Activated CD4-positive, alpha-beta T cell treated with anti-CD3 and anti-CD28 coated beads, Interleukin-2, amount 50 U/mL, for 1 hour (primary cell): ENCODE results near the gene PCDHA8.
"Not testable (repeated sequence)": the region's sequence is repeated elsewhere in the genome, so short reads cannot be mapped to it uniquely, and the experiment has no call there.

Source experiments
- DNase-seq: peaks from one replicate; pipeline ENCODE4 v3.0.0-alpha.2; 2020

PCDHA8 gene

GRCh38 chr5:140829511-140830501, 11.2 kb upstream of the PCDHA8 start:
- not testable (repeated sequence) for DNase-seq

DNA sequence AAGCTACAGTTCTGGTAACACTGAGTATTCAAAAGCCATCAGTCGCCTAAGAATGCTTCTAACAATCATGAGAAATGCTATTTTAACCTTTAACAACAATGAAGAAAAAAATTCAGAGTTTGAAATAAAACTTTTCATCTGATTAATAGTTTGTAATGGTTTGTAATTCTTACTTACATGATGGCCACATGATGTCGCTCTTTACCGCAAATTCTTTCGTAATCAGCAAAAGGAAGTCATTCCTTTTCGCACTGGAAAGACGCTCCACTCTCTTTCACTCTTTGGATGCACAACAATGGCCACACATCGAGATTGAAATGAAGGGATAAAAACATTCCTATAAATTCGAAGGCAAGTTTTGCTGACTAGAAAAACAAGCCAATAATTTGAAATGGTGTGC, 7.0 kb upstream of the PCDHA8 start, which contains the start of gene PCDHA7:
TSS of gene PCDHA7 (plus strand) at position 277 of the 400 bp plus-strand sequence. CDS start at position 392, 115 bp downstream.
- DNase-seq = no peak

- DNase-seq = not testable (repeated sequence)
Measured at GRCh38 chr5:140834439-140835008, 6.5 kb upstream of the PCDHA8 start.

DNA sequence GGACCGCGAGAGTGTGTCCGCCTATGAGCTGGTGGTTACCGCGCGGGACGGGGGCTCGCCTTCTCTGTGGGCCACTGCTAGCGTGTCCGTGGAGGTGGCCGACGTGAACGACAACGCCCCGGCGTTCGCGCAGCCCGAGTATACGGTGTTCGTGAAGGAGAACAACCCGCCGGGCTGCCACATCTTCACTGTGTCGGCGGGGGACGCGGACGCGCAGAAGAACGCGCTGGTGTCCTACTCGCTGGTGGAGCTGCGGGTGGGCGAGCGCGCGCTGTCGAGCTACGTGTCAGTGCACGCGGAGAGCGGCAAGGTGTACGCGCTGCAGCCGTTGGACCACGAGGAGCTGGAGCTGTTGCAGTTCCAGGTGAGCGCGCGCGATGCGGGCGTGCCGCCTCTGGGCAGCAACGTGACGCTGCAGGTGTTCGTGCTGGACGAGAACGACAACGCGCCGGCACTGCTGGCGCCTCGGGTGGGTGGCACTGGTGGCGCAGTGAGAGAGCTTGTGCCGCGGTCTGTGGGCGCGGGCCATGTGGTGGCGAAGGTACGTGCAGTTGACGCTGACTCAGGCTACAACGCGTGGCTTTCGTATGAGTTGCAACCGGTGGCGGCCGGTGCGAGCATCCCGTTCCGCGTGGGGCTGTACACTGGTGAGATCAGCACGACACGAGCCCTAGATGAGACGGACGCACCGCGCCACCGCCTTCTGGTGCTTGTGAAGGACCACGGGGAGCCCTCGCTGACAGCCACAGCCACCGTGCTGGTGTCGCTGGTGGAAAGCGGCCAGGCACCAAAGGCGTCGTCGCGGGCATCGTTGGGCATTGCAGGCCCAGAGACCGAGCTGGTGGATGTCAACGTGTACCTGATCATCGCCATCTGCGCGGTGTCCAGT, 5.1 kb upstream of the PCDHA8 start:
- DNase-seq = no peak

- no peak for DNase-seq
Measured at GRCh38 chr5:140842798-140843733, 2.1 kb downstream of the PCDHA8 start.

DNA sequence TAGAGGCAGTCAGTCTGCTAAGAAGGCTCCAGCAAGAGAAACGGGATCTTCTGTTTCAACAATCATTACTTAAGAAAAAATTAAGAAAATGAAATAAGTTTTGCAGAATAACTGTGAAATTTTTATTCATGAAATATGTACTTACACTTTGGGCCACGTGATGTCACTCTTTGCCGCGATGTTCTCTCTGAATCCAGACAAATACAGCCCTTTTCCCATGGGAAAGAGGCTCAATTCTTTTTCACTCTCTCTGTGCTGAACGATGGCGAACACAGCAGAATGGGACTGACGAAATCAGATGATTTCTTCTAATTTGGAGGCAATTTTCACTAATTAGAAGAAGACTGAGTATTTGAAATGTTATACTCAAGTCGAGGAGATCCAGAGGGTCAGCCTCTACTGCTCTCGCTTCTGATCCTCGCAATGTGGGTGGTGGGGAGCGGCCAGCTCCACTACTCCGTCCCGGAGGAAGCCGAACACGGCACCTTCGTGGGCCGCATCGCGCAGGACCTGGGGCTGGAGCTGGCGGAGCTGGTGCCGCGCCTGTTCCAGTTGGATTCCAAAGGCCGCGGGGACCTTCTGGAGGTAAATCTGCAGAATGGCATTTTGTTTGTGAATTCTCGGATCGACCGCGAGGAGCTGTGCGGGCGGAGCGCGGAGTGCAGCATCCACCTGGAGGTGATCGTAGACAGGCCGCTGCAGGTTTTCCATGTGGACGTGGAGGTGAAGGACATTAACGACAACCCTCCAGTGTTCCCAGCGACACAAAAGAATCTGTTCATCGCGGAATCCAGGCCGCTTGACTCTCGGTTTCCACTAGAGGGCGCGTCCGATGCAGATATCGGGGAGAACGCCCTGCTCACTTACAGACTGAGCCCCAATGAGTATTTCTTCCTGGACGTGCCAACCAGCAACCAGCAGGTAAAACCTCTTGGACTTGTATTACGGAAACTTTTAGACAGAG, 7.4 kb downstream of the PCDHA8 start, which contains the start of gene PCDHA9:
TSS of gene PCDHA9 (plus strand) at position 244 of the 964 bp plus-strand sequence. CDS start at position 358, 114 bp downstream.
- DNase-seq = not testable (repeated sequence)

GRCh38 chr5:140849831-140850634, 9.0 kb downstream of the PCDHA8 start:
- not testable (repeated sequence) for DNase-seq

GRCh38 chr5:140855772-140856674, 15.0 kb downstream of the PCDHA8 start, which contains the start of gene PCDHA10:
Gene PCDHA10, plus strand, starts transcription at chr5:140855897. Its CDS starts 152 bp downstream, at chr5:140856049.
- no peak for DNase-seq

DNA sequence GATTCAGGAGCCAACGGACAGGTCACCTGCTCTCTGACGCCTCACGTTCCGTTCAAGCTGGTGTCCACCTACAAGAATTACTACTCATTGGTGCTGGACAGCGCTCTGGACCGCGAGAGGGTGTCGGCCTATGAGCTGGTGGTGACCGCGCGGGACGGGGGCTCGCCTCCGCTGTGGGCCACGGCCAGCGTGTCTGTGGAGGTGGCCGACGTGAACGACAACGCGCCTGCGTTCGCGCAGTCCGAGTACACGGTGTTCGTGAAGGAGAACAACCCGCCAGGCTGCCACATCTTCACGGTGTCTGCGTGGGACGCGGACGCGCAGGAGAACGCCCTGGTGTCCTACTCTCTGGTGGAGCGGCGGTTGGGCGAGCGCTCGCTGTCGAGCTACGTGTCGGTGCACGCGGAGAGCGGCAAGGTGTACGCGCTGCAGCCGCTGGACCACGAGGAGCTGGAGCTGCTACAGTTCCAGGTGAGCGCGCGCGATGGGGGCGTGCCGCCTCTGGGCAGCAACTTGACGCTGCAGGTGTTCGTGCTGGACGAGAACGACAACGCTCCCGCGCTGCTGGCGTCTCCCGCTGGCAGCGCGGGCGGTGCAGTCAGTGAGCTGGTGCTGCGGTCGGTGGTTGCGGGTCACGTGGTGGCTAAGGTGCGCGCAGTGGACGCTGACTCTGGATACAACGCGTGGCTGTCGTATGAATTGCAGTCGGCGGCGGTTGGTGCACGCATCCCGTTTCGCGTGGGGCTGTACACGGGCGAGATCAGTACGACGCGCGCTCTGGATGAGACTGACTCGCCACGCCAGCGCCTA, 16.4 kb downstream of the PCDHA8 start:
- DNase-seq = no peak

DNA sequence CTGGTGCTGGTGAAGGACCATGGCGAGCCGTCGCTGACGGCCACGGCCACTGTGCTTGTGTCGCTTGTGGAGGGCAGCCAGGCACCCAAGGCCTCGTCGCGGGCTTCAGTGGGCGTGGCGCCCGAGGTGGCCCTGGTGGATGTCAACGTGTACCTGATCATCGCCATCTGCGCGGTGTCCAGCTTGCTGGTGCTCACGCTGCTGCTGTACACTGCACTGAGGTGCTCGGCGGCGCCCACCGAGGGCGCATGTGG, 16.9 kb downstream of the PCDHA8 start:
- DNase-seq = no peak

DNA sequence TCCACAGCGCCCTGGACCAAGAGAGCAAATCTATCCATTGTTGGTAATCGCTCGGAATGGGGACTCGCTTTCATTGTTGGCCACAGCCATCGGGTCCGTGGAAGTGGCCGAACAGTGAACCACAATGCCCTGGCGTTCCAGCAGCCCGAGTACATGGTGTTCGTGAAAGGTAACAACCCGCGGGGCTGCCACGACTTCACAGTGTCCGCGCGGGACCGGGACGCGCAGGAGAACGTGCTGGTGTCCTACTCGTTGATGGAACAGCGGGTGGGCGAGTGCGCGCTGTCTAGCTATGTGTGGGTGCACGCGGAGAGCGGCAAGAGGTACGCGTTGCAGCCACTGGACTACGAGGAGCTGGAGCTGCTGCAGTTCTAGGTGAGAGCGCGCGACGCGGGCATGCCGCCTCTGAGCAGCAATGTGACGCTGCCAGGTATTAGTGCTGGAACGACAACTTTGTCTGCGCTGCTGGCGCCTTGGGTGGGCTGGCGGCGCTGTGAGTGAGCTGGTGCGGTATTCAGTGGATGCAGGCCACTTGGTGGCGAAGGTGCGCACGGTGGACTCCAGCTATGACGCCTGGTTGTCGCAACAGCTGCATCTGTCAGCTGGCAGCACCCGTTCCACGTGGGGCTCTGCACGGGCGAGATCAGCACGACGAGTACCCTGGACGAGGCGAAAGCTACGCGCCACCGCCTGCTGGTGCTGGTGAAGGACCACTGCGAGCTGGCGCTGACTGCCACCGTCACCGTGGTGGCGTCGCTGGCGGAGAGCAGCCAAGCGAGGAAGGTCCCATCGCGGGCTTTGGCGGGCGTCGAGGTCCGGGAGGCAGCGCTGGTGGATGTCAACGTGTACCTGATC, 21.7 kb downstream of the PCDHA8 start:
- DNase-seq = no peak

DNA sequence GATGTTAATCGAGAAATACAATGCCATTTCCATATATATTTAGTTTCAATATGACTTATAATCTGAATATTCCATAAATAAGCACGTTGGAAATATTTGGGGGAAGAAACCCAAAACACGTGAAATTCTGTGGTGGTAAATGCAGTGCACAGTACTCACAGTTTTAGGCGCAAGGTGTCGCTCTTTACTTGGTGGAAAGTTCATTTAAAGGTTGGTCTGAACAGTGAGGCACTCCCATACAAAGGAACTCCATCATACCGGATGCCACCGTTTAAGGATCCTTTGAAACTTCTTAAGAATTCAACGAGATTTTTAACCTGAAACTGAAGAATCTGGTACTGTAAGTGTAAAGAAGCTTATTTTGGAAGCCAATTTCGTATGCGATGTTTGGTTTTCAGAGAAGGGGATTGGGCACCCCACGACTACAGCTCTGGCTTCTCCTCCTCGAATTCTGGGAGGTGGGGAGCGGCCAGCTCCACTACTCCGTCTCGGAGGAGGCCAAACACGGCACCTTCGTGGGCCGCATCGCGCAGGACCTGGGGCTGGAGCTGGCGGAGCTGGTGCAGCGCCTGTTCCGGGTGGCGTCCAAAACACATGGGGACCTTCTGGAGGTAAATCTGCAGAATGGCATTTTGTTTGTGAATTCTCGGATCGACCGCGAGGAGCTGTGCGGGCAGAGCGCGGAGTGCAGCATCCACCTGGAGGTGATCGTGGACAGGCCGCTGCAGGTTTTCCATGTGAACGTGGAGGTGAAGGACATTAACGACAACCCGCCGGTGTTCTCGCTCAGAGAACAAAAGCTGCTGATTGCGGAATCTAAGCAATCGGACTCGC, 28.0 kb downstream of the PCDHA8 start, which contains the start of gene PCDHA11:
TSS of gene PCDHA11 (plus strand) at position 237 of the 834 bp plus-strand sequence. CDS start at position 384, 147 bp downstream.
- DNase-seq = no peak

- DNase-seq = no peak
Measured at GRCh38 chr5:140869555-140869886, 28.5 kb downstream of the PCDHA8 start.

- DNase-seq = no peak
Measured at GRCh38 chr5:140870221-140871201, 29.5 kb downstream of the PCDHA8 start.
